Fibroblast of the aortic adventitia (primary cell): Measurements from ENCODE around the gene PNPLA5. TPM values are rescaled to one million over a fixed set of nuclear protein-coding genes. Genes with fewer than 3 reads are reported as not detected.

ENCODE experiments used
- DNase-seq: peaks from one replicate; pipeline ENCODE4 v3.0.0-alpha.2; 2010; ENCODE audit warnings: low read depth
- H3K4me3 ChIP-seq: 2 replicates; pipeline ENCODE4 v1.5.1; 2011; ENCODE audit warnings: low read depth, mild to moderate bottlenecking, control low read depth, low read length, moderate library complexity
- total RNA-seq: library from RNA; depleted of rRNA; stranded (reverse); fragments of >200 nt; gene quantifications from 2 replicates; pipeline ENCODE4 v1.2.3, GENCODE V29; 2012; ENCODE audit warnings: low replicate concordance
- TF ChIP-seq, protein P1 (sequence below): IDR thresholded peaks from 2 replicates; pipeline ENCODE4 v1.5.1; 2011; ENCODE audit warnings: mild to moderate bottlenecking, low read length, control low read depth, inconsistent platforms; ENCODE audit not compliant: insufficient read depth

Gene PNPLA5
- total RNA-seq, 1 donor = not detected

DNA sequence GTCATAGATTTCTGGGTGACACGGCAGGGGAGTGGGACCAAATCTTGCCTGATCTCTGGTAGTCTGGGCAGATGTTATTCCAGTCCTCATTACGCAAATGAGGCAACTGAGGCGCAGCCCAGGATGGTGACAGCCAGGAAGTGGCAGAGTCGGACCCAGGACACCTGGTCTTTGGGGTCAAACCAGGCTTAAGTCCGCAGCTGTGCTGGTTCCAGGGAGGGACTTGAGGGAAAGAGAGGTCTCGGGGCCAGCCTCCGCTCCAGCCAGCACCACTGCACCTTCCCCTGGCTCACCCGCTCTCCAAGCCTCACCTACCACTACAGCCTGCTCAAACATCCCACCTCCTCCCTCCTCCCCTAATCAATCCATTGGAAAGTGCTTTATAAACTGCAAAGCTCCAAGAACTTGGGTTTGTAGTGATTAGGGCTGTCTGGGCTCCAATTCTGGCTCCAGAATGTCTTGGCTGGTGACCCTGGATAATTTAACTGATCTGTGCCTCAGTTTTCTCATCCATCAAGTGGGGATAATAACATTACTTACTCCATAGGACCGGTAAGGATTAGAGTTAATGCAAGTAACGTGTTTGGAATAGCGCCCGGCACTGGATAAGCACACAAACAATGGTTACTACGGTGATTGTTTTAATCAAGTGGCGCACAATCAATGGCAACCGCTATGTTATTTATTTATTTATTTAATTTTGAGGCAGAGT is 526 bp upstream of the PNPLA5 start:
- H3K4me3 ChIP-seq = no peak overlapping the region
- TF ChIP-seq, protein P1, sequence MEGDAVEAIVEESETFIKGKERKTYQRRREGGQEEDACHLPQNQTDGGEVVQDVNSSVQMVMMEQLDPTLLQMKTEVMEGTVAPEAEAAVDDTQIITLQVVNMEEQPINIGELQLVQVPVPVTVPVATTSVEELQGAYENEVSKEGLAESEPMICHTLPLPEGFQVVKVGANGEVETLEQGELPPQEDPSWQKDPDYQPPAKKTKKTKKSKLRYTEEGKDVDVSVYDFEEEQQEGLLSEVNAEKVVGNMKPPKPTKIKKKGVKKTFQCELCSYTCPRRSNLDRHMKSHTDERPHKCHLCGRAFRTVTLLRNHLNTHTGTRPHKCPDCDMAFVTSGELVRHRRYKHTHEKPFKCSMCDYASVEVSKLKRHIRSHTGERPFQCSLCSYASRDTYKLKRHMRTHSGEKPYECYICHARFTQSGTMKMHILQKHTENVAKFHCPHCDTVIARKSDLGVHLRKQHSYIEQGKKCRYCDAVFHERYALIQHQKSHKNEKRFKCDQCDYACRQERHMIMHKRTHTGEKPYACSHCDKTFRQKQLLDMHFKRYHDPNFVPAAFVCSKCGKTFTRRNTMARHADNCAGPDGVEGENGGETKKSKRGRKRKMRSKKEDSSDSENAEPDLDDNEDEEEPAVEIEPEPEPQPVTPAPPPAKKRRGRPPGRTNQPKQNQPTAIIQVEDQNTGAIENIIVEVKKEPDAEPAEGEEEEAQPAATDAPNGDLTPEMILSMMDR = no peak
- no peak for DNase-seq

DNA sequence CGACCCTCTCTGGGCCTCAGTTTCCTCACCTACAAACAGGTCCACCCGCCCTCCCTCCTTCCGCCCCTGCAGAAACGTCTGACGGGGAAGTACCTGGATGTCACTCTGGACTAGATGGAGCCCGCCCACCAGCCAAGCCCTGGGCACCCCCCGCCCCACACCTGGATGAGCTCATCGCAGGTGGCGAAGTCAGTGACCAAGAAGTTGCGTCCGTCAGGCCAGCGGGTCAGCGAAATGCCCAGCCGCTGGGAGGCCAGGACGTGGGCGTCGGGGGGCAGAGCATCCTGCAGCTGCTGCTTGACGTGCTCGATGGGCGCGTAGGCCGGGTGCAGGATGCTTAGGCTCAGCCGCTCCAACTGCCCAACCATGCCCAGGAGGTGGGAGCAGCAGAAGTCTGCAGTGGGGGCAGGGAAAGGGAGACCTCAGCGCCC is 897 bp downstream of the PNPLA5 start:
- no peak for DNase-seq
- TF ChIP-seq, protein P1 = no peak
- no peak overlapping the region for H3K4me3 ChIP-seq

DNA sequence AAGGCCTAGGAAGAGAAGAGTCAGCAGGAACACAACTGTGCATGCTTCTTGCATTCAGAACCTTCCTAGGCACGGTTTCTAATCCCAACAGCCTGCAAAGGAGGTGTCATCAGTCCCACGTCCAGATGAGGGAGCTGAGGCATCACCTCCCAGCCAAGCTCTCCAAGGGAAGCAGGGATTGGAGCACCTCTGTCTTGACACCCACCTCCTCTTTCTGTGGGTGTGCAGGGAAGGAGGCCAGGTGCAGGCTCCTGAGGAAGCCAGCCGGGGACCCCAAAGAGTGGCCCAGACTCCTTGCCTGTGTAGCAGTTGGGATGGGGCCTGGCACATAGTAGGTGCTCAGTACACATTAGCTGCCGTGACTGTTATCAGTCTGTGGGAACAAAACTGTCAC is 2.0 kb downstream of the PNPLA5 start:
- DNase-seq = peak; percentile 44
- no peak overlapping the region for H3K4me3 ChIP-seq
- TF ChIP-seq, protein P1 = peak; percentile 47

DNA sequence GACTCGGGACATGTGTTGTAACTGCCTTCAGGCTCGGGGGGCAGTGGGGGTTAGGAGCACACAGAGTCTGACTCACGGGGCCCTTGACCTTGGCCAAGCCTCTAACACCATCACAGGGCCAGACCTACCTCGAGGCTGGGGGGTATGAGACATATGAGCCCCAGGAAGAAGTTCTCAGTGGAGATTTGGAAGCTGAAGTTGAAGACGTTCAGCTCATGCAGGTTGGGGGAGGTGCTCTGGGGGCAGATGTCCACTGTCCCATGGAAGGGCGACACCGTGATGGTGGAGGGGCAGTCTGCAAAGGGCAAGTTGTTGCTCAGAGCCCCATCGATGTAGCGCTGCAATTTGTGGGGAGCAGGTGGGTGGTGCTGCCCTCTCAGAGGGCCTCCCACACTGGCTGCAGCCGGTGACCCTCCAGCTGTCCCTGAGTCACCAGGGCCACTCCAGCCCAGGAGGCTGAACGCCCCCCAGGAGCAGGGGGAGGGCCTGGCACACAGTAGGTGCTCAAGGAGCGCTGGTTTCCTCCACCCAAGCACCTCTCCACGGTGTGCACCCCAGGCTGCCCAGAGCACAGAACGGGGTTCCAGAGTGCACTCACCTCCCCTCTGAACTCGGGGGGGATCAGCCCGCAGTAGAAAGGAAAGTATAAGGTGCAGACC is 2.5 kb downstream of the PNPLA5 start:
- DNase-seq = no peak
- no peak overlapping the region for H3K4me3 ChIP-seq
- TF ChIP-seq, protein P1 = no peak

DNA sequence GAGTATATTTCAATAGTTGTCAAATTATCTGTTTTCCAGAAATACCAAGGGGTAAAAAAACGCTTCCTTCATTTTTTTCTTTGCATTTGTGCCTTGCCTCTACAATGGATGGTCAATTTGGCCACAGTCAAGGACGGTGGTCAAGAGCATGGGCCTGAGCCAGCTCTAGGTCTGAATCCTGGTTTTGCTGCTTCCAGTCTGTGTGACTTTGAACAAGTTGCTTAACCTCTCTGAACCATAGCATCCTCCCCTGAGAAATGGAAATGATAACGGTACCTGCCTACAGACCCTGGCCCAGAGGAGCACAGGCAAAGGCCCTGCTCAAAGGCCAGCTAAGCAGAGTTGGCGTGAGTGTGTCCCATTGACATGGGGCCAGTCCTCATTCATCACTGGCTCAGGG is 3.1 kb downstream of the PNPLA5 start:
- TF ChIP-seq, protein P1 = no peak
- H3K4me3 ChIP-seq = no peak overlapping the region

DNA sequence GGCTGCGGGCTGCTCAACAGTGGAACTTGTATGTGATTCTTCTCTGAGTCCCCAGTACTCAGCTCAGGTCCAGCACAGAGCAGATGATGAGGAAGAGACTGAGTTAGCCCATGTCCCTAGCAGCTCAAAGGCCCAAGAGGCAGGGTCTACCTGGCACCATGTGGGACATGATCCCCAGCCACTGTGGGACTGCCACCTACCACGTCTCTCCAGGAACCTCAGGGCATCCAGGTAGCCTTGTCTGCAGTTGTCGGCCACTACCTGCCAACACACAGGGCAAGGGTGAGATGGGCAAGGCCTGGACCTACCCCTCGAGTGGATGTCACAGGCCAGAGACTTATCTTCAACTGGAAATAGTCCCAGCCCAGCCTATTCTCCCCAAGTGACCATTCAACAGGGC is 4.4 kb downstream of the PNPLA5 start:
- no peak overlapping the region for H3K4me3 ChIP-seq
- TF ChIP-seq, protein P1 = no peak
- no peak for DNase-seq

More for the DNA sequence above, 3.1 kb downstream of the PNPLA5 start:
- no peak for DNase-seq

DNA sequence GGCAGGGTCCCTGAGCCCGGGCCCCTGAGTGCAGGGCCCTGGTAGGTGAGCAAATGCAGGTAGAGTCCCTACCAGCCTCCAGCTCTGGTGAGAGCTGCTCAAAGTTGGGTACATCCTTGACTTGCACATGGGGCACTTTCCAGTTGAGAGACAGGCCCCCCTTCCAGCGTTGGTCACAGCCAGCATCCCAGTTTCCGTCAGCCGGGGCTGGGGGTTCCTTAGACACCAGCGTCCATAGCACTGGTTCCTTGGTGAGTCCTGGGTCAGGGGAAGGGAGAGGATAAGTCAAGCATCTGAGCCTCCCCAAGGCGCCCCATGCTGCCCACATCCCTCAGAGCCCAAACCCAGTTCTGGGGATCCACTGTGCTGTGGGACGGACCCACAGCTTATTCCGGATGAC is 5.6 kb downstream of the PNPLA5 start:
- H3K4me3 ChIP-seq = no peak overlapping the region
- DNase-seq = no peak
- TF ChIP-seq, protein P1 = no peak
